Measurements from ENCODE around the gene PLIN3. TPM values are rescaled to one million over a fixed set of nuclear protein-coding genes. Genes with fewer than 3 reads are reported as not detected.
A peak's percentile ranks its signal among the peaks of the same experiment; 100 is the strongest.
"Not testable (repeated sequence)": the region's sequence is repeated elsewhere in the genome, so short reads cannot be mapped to it uniquely, and the experiment has no call there.

The PLIN3 gene
- total RNA-seq, 2 donors from 2014 or later = 80.0 to 80.9 TPM

GRCh38 chr19:4851551-4852290, 15.7 kb downstream of the PLIN3 start:
- no peaks in the 10 kb centered on the region for H3K27me3 ChIP-seq (ENCODE audit: control insufficient read depth, insufficient read depth, low read length, poor library complexity, severe bottlenecking)
- Mint-ChIP-seq H3K36me3 (ENCODE audit: low read depth) (peaks cover 57% of the 10 kb centered on the region), H3K9me3 (no peaks in the 10 kb centered on the region), H3K27ac (peak overlapping the region; percentile 85), H3K4me3 (no peak overlapping the region), H3K27me3 (ENCODE audit: insufficient read depth) (no peaks in the 10 kb centered on the region), H3K4me1 (peaks cover 4% of the 10 kb centered on the region)
- no peak overlapping the region for H3K27ac ChIP-seq (ENCODE audit: low read depth, low read length)
- H3K9me3 ChIP-seq (ENCODE audit: control insufficient read depth, low read length) = no peaks in the 10 kb centered on the region
- H3K36me3 ChIP-seq (ENCODE audit: control insufficient read depth, insufficient read depth, low read length) = peaks cover 63% of the 10 kb centered on the region
- peak; percentile 95 for DNase-seq
- TF ChIP-seq CTCF (conservative IDR thresholded peaks at IDR 0.05) = peak; percentile 90
- WGBS, 2 experiments (ENCODE audit: insufficient coverage in 1 of 2, insufficient read length in 1 of 2) = 83 to 84% methylated on average over 35 to 42 of the region's 42 CpGs
- no peak overlapping the region for H3K9ac ChIP-seq (ENCODE audit: extremely low read depth, low read length, poor library complexity, severe bottlenecking)
- no peak overlapping the region for H3K4me3 ChIP-seq (ENCODE audit: low read length)
- H3K4me1 ChIP-seq (ENCODE audit: control insufficient read depth, insufficient read depth, low read length) = no peaks in the 10 kb centered on the region

- H3K36me3 Mint-ChIP-seq (ENCODE audit: low read depth) = peaks cover 53% of the 10 kb centered on the region
- H3K4me1 ChIP-seq (ENCODE audit: control insufficient read depth, insufficient read depth, low read length) = no peaks in the 10 kb centered on the region
- no peaks in the 10 kb centered on the region for H3K4me1 Mint-ChIP-seq
- no peak overlapping the region for H3K9ac ChIP-seq (ENCODE audit: extremely low read depth, low read length, poor library complexity, severe bottlenecking)
- no peak overlapping the region for H3K27ac ChIP-seq (ENCODE audit: low read depth, low read length)
- no peak overlapping the region for H3K4me3 Mint-ChIP-seq
- no peaks in the 10 kb centered on the region for H3K9me3 ChIP-seq (ENCODE audit: control insufficient read depth, low read length)
- H3K36me3 ChIP-seq (ENCODE audit: control insufficient read depth, insufficient read depth, low read length) = peaks cover 57% of the 10 kb centered on the region
- 89 to 94% methylated on average over 6 to 7 of the region's 7 CpGs for WGBS, 2 experiments (ENCODE audit: insufficient coverage in 1 of 2, insufficient read length in 1 of 2)
- H3K27ac Mint-ChIP-seq = no peak overlapping the region
- no peak for TF ChIP-seq CTCF (conservative IDR thresholded peaks at IDR 0.05)
- DNase-seq = no peak
- H3K4me3 ChIP-seq (ENCODE audit: low read length) = no peak overlapping the region
- no peaks in the 10 kb centered on the region for H3K9me3 Mint-ChIP-seq
- no peaks in the 10 kb centered on the region for H3K27me3 Mint-ChIP-seq (ENCODE audit: insufficient read depth)
- no peaks in the 10 kb centered on the region for H3K27me3 ChIP-seq (ENCODE audit: control insufficient read depth, insufficient read depth, low read length, poor library complexity, severe bottlenecking)
These were observed 18.4 kb downstream of the PLIN3 start for GRCh38 chr19:4849019-4849418.

GRCh38 chr19:4847190-4847973, 20.1 kb downstream of the PLIN3 start:
- WGBS, 2 experiments (ENCODE audit: insufficient coverage in 1 of 2, insufficient read length in 1 of 2) = 95 to 96% methylated on average over 13 to 23 of the region's 23 CpGs
- Mint-ChIP-seq H3K36me3 (ENCODE audit: low read depth) (peaks cover 60% of the 10 kb centered on the region), H3K4me1 (no peaks in the 10 kb centered on the region), H3K27ac (no peak overlapping the region), H3K4me3 (no peak overlapping the region), H3K27me3 (ENCODE audit: insufficient read depth) (no peaks in the 10 kb centered on the region), H3K9me3 (no peaks in the 10 kb centered on the region)
- no peaks in the 10 kb centered on the region for H3K9me3 ChIP-seq (ENCODE audit: control insufficient read depth, low read length)
- no peak for TF ChIP-seq CTCF (conservative IDR thresholded peaks at IDR 0.05)
- H3K27me3 ChIP-seq (ENCODE audit: control insufficient read depth, insufficient read depth, low read length, poor library complexity, severe bottlenecking) = no peaks in the 10 kb centered on the region
- H3K4me3 ChIP-seq (ENCODE audit: low read length) = no peak overlapping the region
- no peaks in the 10 kb centered on the region for H3K4me1 ChIP-seq (ENCODE audit: control insufficient read depth, insufficient read depth, low read length)
- no peak overlapping the region for H3K9ac ChIP-seq (ENCODE audit: extremely low read depth, low read length, poor library complexity, severe bottlenecking)
- H3K27ac ChIP-seq (ENCODE audit: low read depth, low read length) = no peak overlapping the region
- no peak for DNase-seq
- peaks cover 65% of the 10 kb centered on the region for H3K36me3 ChIP-seq (ENCODE audit: control insufficient read depth, insufficient read depth, low read length)

GRCh38 chr19:4845975-4846374, 21.5 kb downstream of the PLIN3 start:
- not testable (repeated sequence) for H3K4me3 Mint-ChIP-seq; H3K9me3 ChIP-seq (ENCODE audit: control insufficient read depth, low read length); H3K4me3 ChIP-seq (ENCODE audit: low read length); H3K27me3 Mint-ChIP-seq (ENCODE audit: insufficient read depth); H3K27me3 ChIP-seq (ENCODE audit: control insufficient read depth, insufficient read depth, low read length, poor library complexity, severe bottlenecking); H3K4me1 ChIP-seq (ENCODE audit: control insufficient read depth, insufficient read depth, low read length); H3K27ac Mint-ChIP-seq; H3K9me3 Mint-ChIP-seq; DNase-seq; H3K27ac ChIP-seq (ENCODE audit: low read depth, low read length); H3K4me1 Mint-ChIP-seq; H3K9ac ChIP-seq (ENCODE audit: extremely low read depth, low read length, poor library complexity, severe bottlenecking)
- WGBS, 2 experiments (ENCODE audit: insufficient coverage in 1 of 2, insufficient read length in 1 of 2) = 93 to 94% methylated on average over 5 to 8 of the region's 9 CpGs
- H3K36me3 ChIP-seq (ENCODE audit: control insufficient read depth, insufficient read depth, low read length) = peaks cover 66% of the 10 kb centered on the region
- peaks cover 60% of the 10 kb centered on the region for H3K36me3 Mint-ChIP-seq (ENCODE audit: low read depth)
